HG02943 (cell line): Measurements from ENCODE around the gene IQGAP3.
"Not testable (repeated sequence)": the region's sequence is repeated elsewhere in the genome, so short reads cannot be mapped to it uniquely, and the experiment has no call there.

ENCODE experiments used
- ATAC-seq: cut with Tn5 transposase; IDR thresholded peaks from one replicate; pipeline ENCODE4 v1.9.1; 2021; ENCODE audit warnings: mild to moderate bottlenecking, low read depth, moderate library complexity; ENCODE audit not compliant: unreplicated experiment

Gene IQGAP3, protein sequence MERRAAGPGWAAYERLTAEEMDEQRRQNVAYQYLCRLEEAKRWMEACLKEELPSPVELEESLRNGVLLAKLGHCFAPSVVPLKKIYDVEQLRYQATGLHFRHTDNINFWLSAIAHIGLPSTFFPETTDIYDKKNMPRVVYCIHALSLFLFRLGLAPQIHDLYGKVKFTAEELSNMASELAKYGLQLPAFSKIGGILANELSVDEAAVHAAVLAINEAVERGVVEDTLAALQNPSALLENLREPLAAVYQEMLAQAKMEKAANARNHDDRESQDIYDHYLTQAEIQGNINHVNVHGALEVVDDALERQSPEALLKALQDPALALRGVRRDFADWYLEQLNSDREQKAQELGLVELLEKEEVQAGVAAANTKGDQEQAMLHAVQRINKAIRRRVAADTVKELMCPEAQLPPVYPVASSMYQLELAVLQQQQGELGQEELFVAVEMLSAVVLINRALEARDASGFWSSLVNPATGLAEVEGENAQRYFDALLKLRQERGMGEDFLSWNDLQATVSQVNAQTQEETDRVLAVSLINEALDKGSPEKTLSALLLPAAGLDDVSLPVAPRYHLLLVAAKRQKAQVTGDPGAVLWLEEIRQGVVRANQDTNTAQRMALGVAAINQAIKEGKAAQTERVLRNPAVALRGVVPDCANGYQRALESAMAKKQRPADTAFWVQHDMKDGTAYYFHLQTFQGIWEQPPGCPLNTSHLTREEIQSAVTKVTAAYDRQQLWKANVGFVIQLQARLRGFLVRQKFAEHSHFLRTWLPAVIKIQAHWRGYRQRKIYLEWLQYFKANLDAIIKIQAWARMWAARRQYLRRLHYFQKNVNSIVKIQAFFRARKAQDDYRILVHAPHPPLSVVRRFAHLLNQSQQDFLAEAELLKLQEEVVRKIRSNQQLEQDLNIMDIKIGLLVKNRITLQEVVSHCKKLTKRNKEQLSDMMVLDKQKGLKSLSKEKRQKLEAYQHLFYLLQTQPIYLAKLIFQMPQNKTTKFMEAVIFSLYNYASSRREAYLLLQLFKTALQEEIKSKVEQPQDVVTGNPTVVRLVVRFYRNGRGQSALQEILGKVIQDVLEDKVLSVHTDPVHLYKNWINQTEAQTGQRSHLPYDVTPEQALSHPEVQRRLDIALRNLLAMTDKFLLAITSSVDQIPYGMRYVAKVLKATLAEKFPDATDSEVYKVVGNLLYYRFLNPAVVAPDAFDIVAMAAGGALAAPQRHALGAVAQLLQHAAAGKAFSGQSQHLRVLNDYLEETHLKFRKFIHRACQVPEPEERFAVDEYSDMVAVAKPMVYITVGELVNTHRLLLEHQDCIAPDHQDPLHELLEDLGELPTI (N-terminal part only)

DNA sequence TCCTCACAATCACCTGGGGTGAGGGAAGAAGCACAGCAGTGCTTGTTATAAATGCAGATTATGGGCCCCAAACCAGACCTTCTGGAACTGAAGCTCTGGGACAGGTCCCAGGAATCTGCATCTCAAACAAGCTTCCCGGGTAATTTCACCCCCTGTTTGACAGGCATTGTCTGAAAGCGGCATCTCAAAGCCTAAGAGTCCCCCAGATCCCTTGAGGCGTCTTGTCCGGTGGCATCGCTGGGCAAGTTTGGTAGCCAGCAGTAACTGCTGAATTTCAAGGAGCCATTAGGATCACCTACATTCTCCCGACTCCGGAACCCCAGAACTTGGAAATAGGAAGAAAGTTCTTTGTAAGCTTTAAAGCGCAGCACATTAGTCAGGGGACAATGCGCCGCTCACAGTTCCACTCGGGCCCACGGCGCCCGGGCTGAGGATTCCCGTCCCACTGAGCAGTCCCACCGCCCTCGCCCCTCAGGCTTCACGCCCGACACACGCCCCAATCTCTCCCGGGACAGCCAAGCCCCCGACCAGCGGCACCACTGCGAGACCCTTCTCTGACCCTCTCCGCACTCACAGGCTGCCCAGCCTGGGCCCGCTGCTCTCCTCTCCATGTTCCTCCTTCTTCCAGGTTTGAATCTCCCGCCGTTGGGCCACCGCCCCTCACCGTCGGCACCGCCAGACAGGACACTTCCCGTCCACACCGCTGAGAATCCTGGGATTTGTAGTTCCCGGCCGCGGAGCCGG is at the start of gene IQGAP3:
TSS of gene IQGAP3 (minus strand) at position 647 of the 744 bp plus-strand sequence. CDS start at position 611, 36 bp downstream.
- peak; percentile 77 for ATAC-seq

DNA sequence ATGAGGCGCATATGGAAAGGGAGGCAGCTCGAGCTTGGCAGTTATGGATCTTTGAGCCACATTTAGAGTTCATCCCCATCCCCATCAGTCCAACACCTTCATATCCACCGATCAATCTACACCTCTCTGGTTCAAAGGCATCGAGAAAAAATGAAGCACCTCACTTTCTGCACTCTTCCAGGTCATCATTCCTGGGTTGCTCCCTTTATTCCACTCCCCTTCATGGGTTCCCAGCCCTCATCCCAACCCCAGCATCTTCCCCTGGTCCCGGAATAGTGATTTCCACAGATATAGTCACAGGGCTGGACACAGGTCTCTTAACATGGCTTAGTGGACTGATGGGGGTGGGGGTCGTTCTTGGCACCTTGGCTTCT is 47.2 kb upstream of the IQGAP3 start:
- no peak for ATAC-seq

DNA sequence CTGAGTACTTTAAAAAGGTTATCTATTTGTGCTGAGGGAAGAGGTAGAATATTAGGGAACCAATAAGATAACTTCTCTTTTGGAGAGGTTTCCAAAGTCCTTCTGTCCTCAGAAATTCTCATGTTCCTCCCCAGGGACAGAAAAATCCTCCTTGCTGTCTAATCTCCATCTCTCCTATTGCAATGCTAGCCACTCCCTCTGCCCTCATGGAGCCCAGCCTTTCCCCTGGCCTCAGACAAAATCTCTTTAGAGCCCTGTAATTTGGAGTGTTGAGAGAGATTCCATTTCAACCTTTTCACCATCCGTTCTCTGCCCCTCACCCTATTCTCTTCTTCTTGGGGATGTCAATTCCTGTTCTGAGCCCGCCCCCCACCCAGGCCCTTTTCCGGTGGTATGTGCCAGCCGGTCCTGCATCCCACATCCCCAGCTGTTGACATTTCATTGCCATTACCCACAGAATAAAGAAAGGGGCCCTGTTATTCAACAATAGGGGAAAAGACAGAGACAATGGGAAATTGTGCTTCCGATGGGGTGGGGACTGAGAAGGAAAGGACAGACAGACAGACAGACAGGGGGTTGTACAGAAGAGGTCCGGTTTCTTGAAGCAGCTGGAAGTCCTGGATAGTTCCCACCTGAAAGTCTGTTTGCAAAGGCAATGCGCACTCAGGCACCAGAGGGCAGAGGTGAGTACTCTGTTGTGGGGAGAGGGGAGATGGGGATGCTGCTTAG is 46.7 kb upstream of the IQGAP3 start, which contains the start of gene HAPLN2:
TSS of gene HAPLN2 (plus strand) at position 563 of the 729 bp plus-strand sequence. CDS start 4,076 bp downstream, outside the sequence.
- no peak for ATAC-seq

DNA sequence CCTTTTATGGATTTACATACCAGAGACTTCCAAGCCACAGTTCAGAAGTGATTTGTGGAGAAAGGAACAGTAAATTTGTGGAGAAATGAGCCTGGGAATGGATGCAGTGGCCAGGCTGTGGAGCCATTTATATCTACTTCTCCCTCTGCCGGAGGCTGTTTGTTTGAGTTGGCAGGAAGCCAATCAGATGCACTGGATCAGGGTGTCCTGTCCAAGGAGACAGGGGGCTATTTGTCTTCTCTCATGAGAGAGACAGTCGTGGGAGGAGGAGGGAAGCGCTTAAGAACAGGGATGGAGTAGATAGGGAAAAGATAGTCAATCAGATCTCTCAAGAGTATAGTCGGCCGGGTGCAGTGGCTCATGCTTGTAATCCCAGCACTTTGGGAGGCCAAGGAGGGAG is 44.1 kb upstream of the IQGAP3 start:
- ATAC-seq: no peak

DNA sequence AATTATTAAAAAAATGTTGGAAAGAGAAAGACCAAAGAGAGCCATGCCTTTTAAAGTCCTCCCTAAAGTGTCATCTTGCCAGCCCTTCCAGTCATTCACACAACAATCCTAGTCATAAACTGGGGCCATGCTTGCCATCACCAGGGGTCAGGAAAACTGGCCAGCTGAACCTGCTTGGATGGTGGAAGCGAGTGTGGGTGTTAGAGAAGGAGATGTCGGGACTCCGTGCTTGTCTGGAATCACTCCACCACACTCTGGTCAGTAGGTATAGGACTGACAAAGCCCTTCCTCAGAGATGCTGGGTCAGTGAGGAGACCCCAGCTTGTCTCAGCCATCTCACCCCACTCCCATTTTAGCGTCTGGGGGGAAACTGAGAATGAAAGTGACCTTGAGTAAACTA is 43.6 kb upstream of the IQGAP3 start:
- ATAC-seq: no peak

DNA sequence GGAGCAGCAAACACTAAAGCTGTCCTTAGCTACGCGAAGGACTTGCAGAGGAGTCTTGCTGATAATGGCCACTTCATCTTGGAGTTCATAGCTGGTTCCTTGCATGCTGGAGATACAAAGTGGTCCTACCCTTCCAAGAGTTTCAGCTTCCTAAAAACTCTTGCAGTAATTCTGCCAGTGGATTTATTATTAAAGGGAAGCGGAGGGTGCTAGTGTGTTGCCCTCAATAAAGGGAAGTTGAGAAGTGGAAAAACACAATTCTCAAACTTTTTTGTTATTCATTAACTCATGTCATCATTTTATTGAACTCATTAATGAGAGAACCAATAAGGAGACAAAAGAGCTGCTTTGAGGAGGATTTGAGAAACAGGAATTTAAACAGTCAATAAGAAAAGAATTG is 40.3 kb upstream of the IQGAP3 start:
- no peak for ATAC-seq

DNA sequence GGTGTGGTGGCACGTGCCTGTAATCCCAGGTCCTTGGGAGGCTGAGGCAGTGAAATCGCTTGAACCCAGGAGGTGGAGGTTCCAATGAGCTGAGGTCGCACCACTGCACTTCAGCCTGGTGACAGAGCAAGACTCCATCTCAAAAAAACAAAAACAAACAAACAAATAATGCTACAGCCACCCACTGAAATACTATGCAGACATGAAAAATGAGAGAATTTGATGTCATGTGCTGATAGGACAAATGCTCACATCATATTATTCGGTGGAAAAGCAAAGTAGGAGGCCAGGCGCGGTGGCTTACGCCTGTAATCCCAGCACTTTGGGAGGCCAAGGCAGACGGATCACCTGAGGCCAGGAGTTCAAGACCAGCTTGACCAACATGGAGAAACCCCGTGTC is 37.7 kb upstream of the IQGAP3 start:
- ATAC-seq: not testable (repeated sequence)

DNA sequence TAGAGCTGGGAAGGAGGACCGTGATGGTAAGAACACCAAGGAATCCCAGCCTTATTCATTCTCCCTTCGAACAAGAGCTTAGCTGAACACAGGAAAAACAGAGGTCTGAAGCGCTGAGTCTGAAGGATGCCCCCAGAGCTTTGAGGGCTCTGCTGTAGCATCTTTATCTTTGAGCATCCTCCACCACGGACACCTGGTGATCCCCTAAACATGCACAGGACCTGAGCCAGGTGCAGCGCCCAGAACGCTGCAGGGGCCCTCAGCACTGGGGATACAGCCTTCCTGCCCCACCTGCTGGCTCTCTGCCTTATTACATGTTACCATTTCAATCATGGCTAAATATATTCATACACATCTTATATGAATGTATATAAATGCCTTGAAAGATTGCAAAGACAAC is 36.6 kb upstream of the IQGAP3 start:
- no peak for ATAC-seq

DNA sequence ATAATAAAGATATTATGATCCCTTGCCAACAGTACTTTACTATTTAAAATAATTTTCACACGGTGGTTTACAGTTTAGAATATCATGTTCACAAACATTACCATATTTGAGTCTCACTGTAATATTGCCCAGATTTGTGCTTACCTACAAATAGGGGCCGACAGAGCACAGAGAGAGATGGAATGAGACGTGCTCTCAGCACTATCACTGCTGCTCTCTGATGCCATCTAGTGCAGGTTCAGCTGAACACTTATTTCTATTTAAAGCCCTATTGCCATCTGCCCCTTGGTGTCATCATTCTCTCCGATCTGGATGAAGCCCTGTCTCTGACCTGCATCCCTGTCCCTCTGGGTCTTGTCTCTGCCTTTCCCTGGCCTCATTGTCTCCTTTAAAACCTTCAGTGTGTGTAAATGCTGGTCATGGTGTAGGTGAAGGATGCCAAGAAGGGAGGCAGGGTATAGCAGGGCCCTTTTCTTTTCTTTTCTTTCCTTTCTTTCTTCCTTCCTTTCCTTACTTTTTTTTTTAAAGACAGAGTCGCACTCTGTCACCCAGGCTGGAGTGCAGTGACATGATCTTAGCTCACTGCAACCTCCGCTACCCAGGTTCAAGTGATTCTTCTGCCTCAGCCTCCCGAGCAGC is 35.8 kb upstream of the IQGAP3 start:
- ATAC-seq: no peak

DNA sequence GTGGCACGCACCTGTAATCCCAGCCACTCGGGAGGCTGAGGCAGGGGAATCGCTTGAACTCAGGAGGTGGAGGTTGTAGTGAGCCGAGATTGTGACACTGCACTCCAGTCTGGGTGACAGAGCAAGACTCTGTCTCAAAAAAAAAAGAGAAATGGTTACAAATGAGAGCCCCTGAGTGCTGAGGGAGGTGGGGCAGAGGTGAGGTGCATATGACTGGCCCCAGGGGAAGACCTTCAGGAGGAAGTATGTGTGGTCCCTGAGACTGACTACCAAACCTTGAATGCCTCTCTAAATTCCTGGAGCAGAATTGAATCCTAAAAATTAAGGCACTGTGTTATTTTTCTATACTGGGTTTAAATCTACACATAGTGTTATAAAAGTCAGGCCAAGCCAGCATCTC is 35.0 kb upstream of the IQGAP3 start:
- not testable (repeated sequence) for ATAC-seq

DNA sequence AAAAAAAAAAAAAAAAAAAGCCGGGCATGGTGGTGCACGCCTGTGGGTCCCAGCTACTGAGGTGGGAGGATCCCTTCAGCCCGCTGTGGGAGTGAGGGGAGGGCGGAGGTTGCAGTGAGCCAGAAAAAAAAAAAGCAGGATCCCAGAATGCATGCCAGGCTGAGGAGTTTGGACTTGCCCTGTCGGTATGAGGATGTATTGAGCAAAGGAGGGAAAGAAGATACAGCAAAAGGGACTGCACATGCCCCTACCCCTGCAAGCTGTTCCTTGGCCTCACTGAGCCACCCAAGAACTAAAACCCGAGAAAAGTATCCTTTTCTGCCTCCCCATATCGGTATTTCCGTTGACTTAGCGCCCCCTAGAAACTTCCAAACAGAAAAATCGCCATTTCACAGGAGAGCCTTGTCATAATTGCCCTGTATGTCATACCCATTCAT is 30.2 kb upstream of the IQGAP3 start:
- ATAC-seq: no peak

DNA sequence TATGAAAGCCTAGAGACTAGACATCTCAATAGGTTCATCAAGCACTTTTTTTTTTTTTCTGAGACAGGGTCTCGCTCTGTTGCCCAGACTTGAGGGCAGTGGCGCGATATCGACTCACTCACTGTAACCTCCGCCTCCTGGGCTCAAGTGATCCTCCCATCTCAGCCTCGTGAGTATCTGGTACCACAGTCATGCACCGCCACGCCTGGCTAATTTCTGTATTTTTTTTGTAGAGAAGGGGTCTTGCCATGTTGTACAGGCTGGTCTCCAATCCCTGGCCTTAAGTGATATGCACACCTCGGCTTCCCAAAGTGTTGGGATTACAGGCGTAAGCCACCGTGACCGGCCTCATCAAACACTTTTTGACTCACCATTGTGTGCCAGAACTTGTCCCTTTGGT is 29.5 kb upstream of the IQGAP3 start:
- ATAC-seq: no peak

DNA sequence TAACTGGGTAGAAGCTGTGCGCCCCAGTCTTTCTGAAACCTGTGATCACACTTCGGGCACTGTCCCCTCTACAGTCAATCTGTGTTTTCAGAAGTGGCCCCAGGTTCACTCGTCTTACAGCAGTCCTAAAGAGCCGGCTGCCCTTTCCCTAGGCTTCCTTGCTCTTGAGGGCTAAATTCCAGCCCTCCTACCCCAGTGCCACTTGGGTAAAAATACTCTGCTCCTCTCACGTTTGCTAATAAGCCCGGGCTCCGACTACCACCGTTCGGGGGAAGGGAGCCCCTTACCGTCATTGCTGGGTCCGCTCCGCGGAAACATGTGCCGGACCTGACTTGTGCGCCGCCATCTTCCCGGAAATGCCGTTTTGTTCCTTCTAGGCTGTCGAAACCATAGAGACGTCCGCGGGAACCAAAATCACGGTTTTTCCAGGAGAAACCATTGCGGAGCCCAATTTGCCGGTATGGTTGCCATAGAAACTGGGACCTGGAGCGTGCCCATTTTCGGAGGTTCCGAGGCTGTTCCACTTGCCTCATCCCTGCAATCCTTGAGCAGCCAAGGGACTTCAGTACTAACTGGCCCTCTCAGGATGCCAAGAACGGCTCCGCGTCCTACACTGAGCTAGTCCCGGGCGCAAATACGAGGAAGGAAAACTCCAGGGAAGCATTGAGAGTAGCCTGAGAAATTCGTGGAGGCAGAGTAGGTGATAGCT is 28.9 kb upstream of the IQGAP3 start, which contains the start of gene GPATCH4:
TSS of gene GPATCH4 (minus strand) at position 358 of the 709 bp plus-strand sequence.
- no peak for ATAC-seq

DNA sequence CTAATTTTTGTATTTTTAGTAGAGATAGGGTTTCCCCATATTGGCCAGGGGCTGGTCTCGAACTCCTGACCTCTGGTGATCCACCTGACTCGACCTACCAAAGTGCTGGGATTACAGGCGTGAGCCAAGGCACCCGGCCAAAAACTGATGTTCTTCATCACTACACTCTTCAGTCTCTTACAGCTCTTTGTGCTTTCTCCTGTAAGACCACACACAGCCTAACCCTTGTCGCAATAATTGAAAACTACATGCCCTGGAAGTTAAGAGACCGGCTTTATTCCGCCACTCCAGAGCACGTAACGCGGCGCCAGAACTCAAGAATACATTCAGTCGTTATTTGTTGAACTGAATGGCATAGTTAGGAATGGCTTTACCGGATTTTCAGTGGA is 28.4 kb upstream of the IQGAP3 start:
- no peak for ATAC-seq

DNA sequence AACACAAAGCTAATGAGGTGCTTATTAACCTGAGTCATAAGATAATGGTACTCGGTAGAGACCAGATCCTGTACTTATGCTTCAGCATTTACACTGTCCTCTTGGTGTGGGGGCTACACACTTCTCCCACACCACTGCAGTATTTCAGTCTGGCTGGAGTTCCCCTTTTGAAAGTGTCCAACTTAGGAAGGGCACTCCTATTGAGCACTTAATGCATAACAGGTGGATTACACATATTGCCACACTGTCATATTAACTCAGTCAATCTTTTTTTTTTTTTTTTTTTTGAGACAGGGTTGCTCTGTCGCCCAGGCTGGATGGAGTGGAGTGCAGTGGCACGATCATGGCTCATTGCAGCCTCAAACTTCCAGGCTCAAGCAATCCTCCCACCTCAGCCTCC is 27.4 kb upstream of the IQGAP3 start:
- ATAC-seq: no peak

DNA sequence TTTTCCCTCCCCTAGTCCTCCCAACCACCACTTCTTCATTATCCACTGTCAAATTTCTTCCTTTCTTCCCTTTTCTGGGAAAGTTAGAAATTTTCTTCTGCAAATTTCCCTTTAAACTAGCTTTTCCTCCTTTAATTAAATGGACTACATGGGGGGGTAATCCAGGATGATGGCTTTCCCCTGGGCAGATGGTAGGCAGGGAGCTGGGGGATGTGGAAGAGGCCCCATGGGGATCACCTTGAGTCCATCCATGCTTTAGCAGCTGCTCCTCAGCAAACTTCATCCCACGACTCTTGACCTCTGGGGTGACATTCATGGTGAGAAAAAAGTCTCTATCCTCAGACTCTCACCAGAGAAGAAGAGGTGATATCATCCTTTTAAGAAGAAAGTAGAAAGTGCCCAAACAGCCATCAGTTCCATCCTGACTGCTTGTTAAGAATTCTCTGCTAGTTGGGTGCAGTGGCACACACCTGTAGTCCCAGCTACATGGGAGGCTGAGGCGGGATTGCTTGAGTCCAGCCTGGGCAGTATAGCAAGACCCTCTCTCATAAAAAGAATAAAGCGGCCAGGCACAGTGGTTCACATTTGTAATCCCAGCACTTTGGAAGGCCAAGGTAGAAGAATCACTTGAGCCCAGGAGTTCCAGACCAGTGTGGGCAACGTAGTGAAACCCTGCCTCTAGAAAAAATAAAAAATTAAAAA is 26.5 kb upstream of the IQGAP3 start:
- no peak for ATAC-seq

DNA sequence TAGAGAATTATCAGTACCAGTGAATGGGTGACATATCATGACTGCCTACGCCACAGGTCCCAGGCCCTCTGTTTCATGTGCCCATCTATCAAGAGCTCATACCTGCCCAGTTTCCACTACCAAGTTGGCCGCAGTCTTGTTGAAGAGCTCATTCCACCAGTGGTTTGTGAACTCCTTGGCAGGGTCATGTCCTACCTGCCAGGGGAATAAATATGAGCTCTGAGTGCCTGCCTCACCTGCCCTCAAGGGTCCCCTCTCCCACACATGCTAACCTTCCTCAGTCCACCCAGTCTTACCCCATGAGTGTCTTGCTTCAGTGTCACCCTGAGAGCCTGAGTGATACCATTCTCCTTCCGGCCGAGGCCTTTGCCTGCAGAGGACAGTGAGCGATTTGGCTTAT is 25.8 kb upstream of the IQGAP3 start:
- no peak for ATAC-seq
